GM12801 (cell line): ENCODE data around the gene LPAR1.

ENCODE experiments used
- CTCF ChIP-seq: IDR thresholded peaks from one replicate; pipeline ENCODE4 v1.5.1; 2011; ENCODE audit warnings: control low read depth; ENCODE audit not compliant: insufficient read length; ENCODE audit errors: extremely low read depth

LPAR1 gene

DNA sequence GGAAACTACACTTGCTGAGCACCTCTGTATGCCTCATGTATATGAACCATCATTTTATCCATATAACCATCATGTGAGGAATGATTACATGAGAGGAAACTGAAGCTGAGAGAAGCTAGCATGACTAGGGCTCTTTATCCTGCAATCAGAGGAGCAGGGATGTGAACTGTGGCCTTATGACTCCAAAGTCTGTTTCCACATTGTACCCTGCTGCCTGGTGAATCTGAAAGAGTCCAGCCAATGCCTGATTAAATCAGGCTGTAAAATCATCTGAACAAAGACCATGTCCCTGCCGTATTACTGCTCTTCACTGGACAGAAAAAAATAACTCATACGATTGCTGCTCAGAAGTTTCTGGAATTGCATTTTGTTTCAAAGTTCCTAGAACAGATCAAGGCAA, 67.0 kb downstream of the LPAR1 start:
- TF ChIP-seq CTCF: no peak

GRCh38 chr9:110969971-110970386, 68.3 kb downstream of the LPAR1 start:
- TF ChIP-seq CTCF: no peak

DNA sequence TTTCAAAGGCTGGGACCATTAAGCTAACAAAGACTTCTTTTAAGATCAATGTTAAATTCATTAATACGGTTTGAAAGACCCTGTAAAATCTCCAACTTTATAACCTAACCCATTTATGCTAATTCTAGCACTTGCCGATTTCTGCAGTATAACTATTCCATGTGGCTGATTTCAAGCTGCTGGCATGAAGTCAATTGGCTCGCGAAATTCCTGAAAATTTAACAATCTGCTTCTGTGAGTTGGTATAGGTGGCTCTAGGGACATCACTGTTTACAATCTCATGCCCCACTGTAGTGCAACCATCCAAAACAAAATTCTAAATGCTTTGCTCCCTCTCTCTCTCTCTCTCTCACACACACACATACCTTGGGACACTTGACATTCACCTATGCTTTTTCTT, 70.2 kb downstream of the LPAR1 start:
- no peak for TF ChIP-seq CTCF

DNA sequence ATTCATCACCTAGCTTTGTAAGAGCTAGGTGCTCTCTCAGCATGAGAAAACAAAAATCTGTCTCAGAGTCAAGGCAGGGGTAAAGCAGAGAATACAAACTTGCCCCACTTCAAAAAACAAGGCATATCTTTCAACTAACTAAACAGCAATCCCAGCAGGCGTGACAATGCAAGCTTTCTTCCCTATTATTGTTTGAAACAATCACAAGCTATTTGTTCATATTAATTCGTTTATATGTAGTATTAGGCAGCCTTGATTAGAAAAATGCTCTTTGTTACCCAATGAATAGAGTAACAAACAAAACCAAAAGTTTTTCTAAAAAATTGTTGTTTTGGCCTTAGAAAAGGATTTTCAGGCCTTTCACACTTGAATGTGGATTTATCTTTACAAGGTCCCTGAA, 71.1 kb downstream of the LPAR1 start:
- no peak for TF ChIP-seq CTCF

GRCh38 chr9:110960288-110960687, 78.0 kb downstream of the LPAR1 start:
- no peak for TF ChIP-seq CTCF

GRCh38 chr9:110958847-110959246, 79.4 kb downstream of the LPAR1 start:
- no peak for TF ChIP-seq CTCF

GRCh38 chr9:110954822-110955291, 83.4 kb downstream of the LPAR1 start:
- no peak for TF ChIP-seq CTCF

- TF ChIP-seq CTCF: no peak
Measured at GRCh38 chr9:110952540-110952859, 85.8 kb downstream of the LPAR1 start.
